Spleen (tissue), 11 donors: Measurements from ENCODE around the gene TMEM121B. TPM values are rescaled to one million over a fixed set of nuclear protein-coding genes. Genes with fewer than 3 reads are reported as not detected.
A peak's percentile ranks its signal among the peaks of the same experiment; 100 is the strongest.

Experiments
- DNase-seq: peaks from one replicate; pipeline ENCODE4 v3.0.0-alpha.2; 2020
- H3K27ac ChIP-seq, 8 donors: fragments of 200-600 bp; sonication (generic) in 7 of 8; 1 replicate in 4 of 8; 2 replicates in 4 of 8; pipeline versions ENCODE4 v1.5.0 to v1.8.0; 2016 to 2021; ENCODE audit warnings: inconsistent platforms in 4 of 8, mild to moderate bottlenecking in 4 of 8, moderate library complexity in 1 of 8
- H3K27me3 ChIP-seq, 7 donors: fragments of 200-600 bp; sonication (generic) in 6 of 7; replicated peaks in 1 of 7; 1 replicate in 4 of 7; 2 replicates in 3 of 7; pipeline versions ENCODE4 v1.5.0 to v1.8.0; 2016 to 2021; ENCODE audit warnings: inconsistent platforms in 3 of 7, mild to moderate bottlenecking in 1 of 7
- H3K36me3 ChIP-seq, 6 donors: fragments of 200-600 bp; sonication (generic) in 5 of 6; 1 replicate in 4 of 6; 2 replicates in 2 of 6; pipeline versions ENCODE4 v1.5.0 to v1.8.0; 2016 to 2021; ENCODE audit warnings: inconsistent platforms in 2 of 6
- H3K4me1 ChIP-seq, 6 donors: fragments of 200-600 bp; sonication (generic) in 5 of 6; 1 replicate in 3 of 6; 2 replicates in 3 of 6; pipeline versions ENCODE4 v1.5.0 to v1.8.0; 2016 to 2021; ENCODE audit warnings: inconsistent platforms in 3 of 6
- H3K4me3 ChIP-seq, 8 donors: fragments of 200-600 bp; sonication (generic) in 7 of 8; 1 replicate in 4 of 8; 2 replicates in 4 of 8; pipeline versions ENCODE4 v1.5.0 to v1.8.0; 2016 to 2021; ENCODE audit warnings: inconsistent platforms in 4 of 8, mild to moderate bottlenecking in 4 of 8, moderate library complexity in 2 of 8
- H3K9me3 ChIP-seq, 8 donors: fragments of 200-600 bp; sonication (generic) in 7 of 8; 1 replicate in 4 of 8; 2 replicates in 4 of 8; pipeline versions ENCODE4 v1.5.0 to v1.8.0; 2016 to 2021; ENCODE audit warnings: inconsistent platforms in 4 of 8
- CTCF ChIP-seq, 11 experiments: fragments of 200-600 bp in 7 of 11; fragments of 450-650 bp in 4 of 11; sonication (generic) in 4 of 11; IDR thresholded peaks in 8 of 11; conservative IDR thresholded peaks in 3 of 11; 1 replicate in 7 of 11; 2 replicates in 4 of 11; pipeline versions ENCODE4 v1.4.0 to v1.8.0; 2016 to 2021; ENCODE audit warnings: antibody characterized with exemption in 11 of 11, inconsistent platforms in 4 of 11, mild to moderate bottlenecking in 1 of 11
- POLR2A ChIP-seq, 3 donors: fragments of 450-650 bp; IDR thresholded peaks; one replicate each; pipeline ENCODE4 v1.5.1; 2017; ENCODE audit warnings: antibody characterized with exemption in 3 of 3, mild to moderate bottlenecking in 1 of 3
- POLR2AphosphoS5 ChIP-seq, 3 donors: sonication (generic); formaldehyde crosslinking; IDR thresholded peaks; one replicate each; pipeline ENCODE4 v1.5.1; 2017; ENCODE audit warnings: antibody characterized with exemption in 3 of 3
- WGBS, 5 donors: extraction: QIAGEN DNeasy Blood & Tissue Kit in 3 of 5; methylation state at CpG; one replicate each; pipeline versions ENCODE4 v1.1.5 to v1.1.7; 2013 to 2018; 5-methylcytosine and 5-hydroxymethylcytosine counted together
- intact Hi-C: fragments of 100-400 bp; cut with DNase I; formaldehyde crosslinking; loops from one replicate; pipeline ENCODE4 v1.15.0; 2023; ENCODE audit warnings: low total_unique reads
- polyA plus RNA-seq, 3 donors: library from polyadenylated mRNA; stranded (reverse); fragments of 200-250 nt; gene quantifications; one replicate each; pipeline ENCODE4 v1.2.1, GENCODE V29; 2013
- total RNA-seq, 7 donors: library from RNA; depleted of rRNA in 3 of 7; stranded (reverse); fragments of >200 nt in 3 of 7; fragmentation: NEBNext Ultra II Directional in 4 of 7; extraction: Animal tissue kit (Norgen Biotek cat#: 25700) in 4 of 7; gene quantifications; one replicate each; pipeline versions ENCODE4 v1.1.0 to v1.2.1, GENCODE V29; 2016 to 2021
- donor health status: healthy with polysubstance abuse.
- donor health status: DM: no; HTN: no; CAD: no; lungs with moderate emphysema.
- donor health status: DM: no; HTN: no; CAD: no.
- donor health status: Bipolar disorder and iron deficiency.
- donor health status: healthy.
- donor health status: DM: no; HTN: no; CAD: no.
- donor health status: DM: yes; HTN: yes; CAD: no.

The TMEM121B gene
- total and polyA plus RNA-seq, 10 donors = 0.03 to 3.6 (median 0.79) TPM

- intact Hi-C loops = no loop called here
- Histone ChIP-seq H3K27me3 (no peaks in the 10 kb centered on the region), H3K27ac (peak overlapping the region; percentile 84 to 94 (median 90)), H3K4me1 (peaks cover 15 to 61% (median 41%) of the 10 kb centered on the region in 6 donors), H3K4me3 (peak overlapping the region; percentile 68 to 97 (median 86)), H3K36me3 (no peaks in the 10 kb centered on the region), H3K9me3 (no peaks in the 10 kb centered on the region)
- TF ChIP-seq POLR2A (IDR thresholded peaks at IDR 0.05) = no peak
- TF ChIP-seq POLR2AphosphoS5 (IDR thresholded peaks at IDR 0.05) = no peak
- no peak for TF ChIP-seq CTCF (IDR thresholded peaks at IDR 0.05 in 8 of 11, conservative IDR thresholded peaks at IDR 0.05 in 3 of 11)
- no peak for DNase-seq
- 41 to 62% (median 48%) methylated on average over 17 of the region's 17 CpGs for WGBS, 5 donors
Observed at GRCh38 chr22:17158176-17158567, 37.0 kb upstream of the TMEM121B start.

GRCh38 chr22:17157714-17158113 lies 36.6 kb upstream of the TMEM121B start:
- H3K36me3 ChIP-seq = no peaks in the 10 kb centered on the region
- 86 to 93% (median 90%) methylated on average over 3 of the region's 3 CpGs for WGBS, 5 donors
- H3K4me3 ChIP-seq = peak overlapping the region in 5 of 8 donors; percentile 72 to 97 (median 92)
- H3K27ac ChIP-seq = peak overlapping the region in 4 of 8 donors; percentile 89 to 94 (median 92)
- H3K4me1 ChIP-seq = peaks cover 15 to 65% (median 41%) of the 10 kb centered on the region in 6 donors
- no peaks in the 10 kb centered on the region for H3K27me3 ChIP-seq
- TF ChIP-seq POLR2A (IDR thresholded peaks at IDR 0.05) (no peak), POLR2AphosphoS5 (IDR thresholded peaks at IDR 0.05) (no peak)
- intact Hi-C loops = no loop called here
- DNase-seq = no peak
- no peaks in the 10 kb centered on the region for H3K9me3 ChIP-seq

- Histone ChIP-seq H3K4me3 (no peak overlapping the region), H3K36me3 (no peaks in the 10 kb centered on the region), H3K9me3 (no peaks in the 10 kb centered on the region), H3K27me3 (no peaks in the 10 kb centered on the region), H3K4me1 (peaks cover 15 to 65% (median 41%) of the 10 kb centered on the region in 6 donors), H3K27ac (no peak overlapping the region)
- intact Hi-C loops = no loop called here
- TF ChIP-seq POLR2A (IDR thresholded peaks at IDR 0.05) (no peak), POLR2AphosphoS5 (IDR thresholded peaks at IDR 0.05) (no peak), CTCF (IDR thresholded peaks at IDR 0.05 in 8 of 11, conservative IDR thresholded peaks at IDR 0.05 in 3 of 11) (no peak)
- DNase-seq = no peak
- 72 to 88% (median 72%) methylated on average over 3 of the region's 3 CpGs for WGBS, 5 donors
Observed at GRCh38 chr22:17155941-17156340, 34.8 kb upstream of the TMEM121B start.

- no peak overlapping the region for H3K27ac ChIP-seq
- H3K9me3 ChIP-seq = no peaks in the 10 kb centered on the region
- H3K27me3 ChIP-seq = no peaks in the 10 kb centered on the region
- H3K4me3 ChIP-seq = no peak overlapping the region
- TF ChIP-seq POLR2AphosphoS5 (IDR thresholded peaks at IDR 0.05) = no peak
- intact Hi-C loops = no loop called here
- no peak for DNase-seq
- peaks cover 0 to 19% (median 8%) of the 10 kb centered on the region in 6 donors for H3K36me3 ChIP-seq
- WGBS, 5 donors = 63 to 76% (median 69%) methylated on average over 3 of the region's 3 CpGs
- H3K4me1 ChIP-seq = peaks cover 9 to 44% (median 23%) of the 10 kb centered on the region in 6 donors
Observed at GRCh38 chr22:17152971-17153370, 31.8 kb upstream of the TMEM121B start.

GRCh38 chr22:17152340-17152739 lies 31.2 kb upstream of the TMEM121B start:
- H3K27ac ChIP-seq = no peak overlapping the region
- WGBS, 5 donors = 86 to 98% (median 90%) methylated on average over 6 of the region's 6 CpGs
- H3K9me3 ChIP-seq = no peaks in the 10 kb centered on the region
- no peak overlapping the region for H3K4me3 ChIP-seq
- no peak for DNase-seq
- intact Hi-C loops = no loop called here
- H3K36me3 ChIP-seq = peaks cover 0 to 26% (median 9%) of the 10 kb centered on the region in 6 donors
- no peak for TF ChIP-seq CTCF (IDR thresholded peaks at IDR 0.05 in 8 of 11, conservative IDR thresholded peaks at IDR 0.05 in 3 of 11)
- TF ChIP-seq POLR2AphosphoS5 (IDR thresholded peaks at IDR 0.05) = no peak
- no peak for TF ChIP-seq POLR2A (IDR thresholded peaks at IDR 0.05)
- H3K4me1 ChIP-seq = peaks cover 3 to 38% (median 17%) of the 10 kb centered on the region in 6 donors
- no peaks in the 10 kb centered on the region for H3K27me3 ChIP-seq
